Caco-2 (cell line): Measurements from ENCODE around the gene CISD3. TPM values are rescaled to one million over a fixed set of nuclear protein-coding genes. Genes with fewer than 3 reads are reported as not detected.

Source experiments
- BruUV-seq: library from RNA; stranded (reverse); fragments of 400-500 nt; replicated peaks from 2 replicates; lab custom pipeline; 2021; lab: Mats Ljungman, UMichigan
- CTCF ChIA-PET: fragments of 300-600 bp; sonication (Branson Sonifier 250); formaldehyde crosslinking; loops from one replicate; lab custom pipeline; 2022; ENCODE audit warnings: antibody characterized with exemption; lab: Charles Lee
- POLR2A ChIA-PET: fragments of 300-600 bp; sonication (Branson Sonifier 250); formaldehyde crosslinking; loops from one replicate; lab custom pipeline; 2022; ENCODE audit warnings: antibody characterized with exemption; lab: Charles Lee
- DNase-seq, 2 experiments: peaks; one replicate each; pipeline versions ENCODE4 v3.0.0 to v3.0.0-alpha.2; 2020 to 2022
- H3K27me3 ChIP-seq: replicated peaks from 2 replicates; pipeline ENCODE4 v1.6.0; 2011; ENCODE audit warnings: low read length; ENCODE audit not compliant: control insufficient read depth, insufficient read depth
- H3K36me3 ChIP-seq: 2 replicates; pipeline ENCODE4 v1.5.1; 2011; ENCODE audit warnings: low read length; ENCODE audit not compliant: control insufficient read depth, insufficient read depth
- H3K4me1 ChIP-seq: fragments of 250-450 bp; sonication (Bioruptor Pico); 2 replicates; pipeline ENCODE4 v1.5.1; 2020; ENCODE audit warnings: mild to moderate bottlenecking
- H3K4me3 ChIP-seq: 2 replicates; pipeline ENCODE4 v1.5.1; 2011; ENCODE audit warnings: low read depth, mild to moderate bottlenecking, control low read depth, low read length
- H3K9me3 ChIP-seq: fragments of 250-450 bp; sonication (Bioruptor Pico); 2 replicates; pipeline ENCODE4 v1.5.1; 2020; ENCODE audit warnings: mild to moderate bottlenecking, moderate library complexity
- H3K27ac Mint-ChIP-seq: one replicate; pipeline ENCODE4 v1.8.0; 2022; ENCODE audit warnings: mixed read lengths; ENCODE audit not compliant: unreplicated experiment
- H3K27me3 Mint-ChIP-seq: one replicate; pipeline ENCODE4 v1.8.0; 2022; ENCODE audit warnings: mixed read lengths; ENCODE audit not compliant: insufficient read depth, unreplicated experiment
- H3K36me3 Mint-ChIP-seq: one replicate; pipeline ENCODE4 v1.8.0; 2022; ENCODE audit warnings: mild to moderate bottlenecking, mixed read lengths; ENCODE audit not compliant: insufficient read depth, unreplicated experiment
- H3K4me1 Mint-ChIP-seq: one replicate; pipeline ENCODE4 v1.8.0; 2022; ENCODE audit warnings: low read depth, mixed read lengths; ENCODE audit not compliant: unreplicated experiment
- H3K4me3 Mint-ChIP-seq: one replicate; pipeline ENCODE4 v1.8.0; 2022; ENCODE audit warnings: mild to moderate bottlenecking, moderate library complexity, mixed read lengths; ENCODE audit not compliant: unreplicated experiment
- H3K9me3 Mint-ChIP-seq: one replicate; pipeline ENCODE4 v1.8.0; 2022; ENCODE audit warnings: mixed read lengths; ENCODE audit not compliant: unreplicated experiment
- CTCF ChIP-seq, 2 experiments: fragments of 200-600 bp in 1 of 2; IDR thresholded peaks; 1 replicate in 1 of 2; 2 replicates in 1 of 2; pipeline versions ENCODE4 v1.5.1 to v1.8.0; 2011 to 2022; ENCODE audit warnings: antibody characterized with exemption in 1 of 2, control low read depth in 1 of 2, inconsistent platforms in 1 of 2, low read depth in 1 of 2, low read length in 1 of 2, mild to moderate bottlenecking in 1 of 2, moderate library complexity in 1 of 2; ENCODE audit not compliant: insufficient read depth in 1 of 2, severe bottlenecking in 1 of 2, unreplicated experiment in 1 of 2
- intact Hi-C: fragments of 100-400 bp; cut with micrococcal nuclease; formaldehyde crosslinking; loops from one replicate; pipeline ENCODE4 v1.10.0; 2022; ENCODE audit not compliant: unreplicated experiment
- total RNA-seq: library from RNA; stranded (reverse); gene quantifications from 2 replicates; pipeline ENCODE4 v1.2.3, GENCODE V29; 2022

Gene CISD3
- total RNA-seq, 1 experiment from 2014 or later, result 16.6 TPM

- peaks cover 8% of the 10 kb centered on the region for H3K36me3 ChIP-seq
- Mint-ChIP-seq H3K9me3 (no peaks in the 10 kb centered on the region), H3K27ac (no peak overlapping the region), H3K36me3 (peaks cover 25% of the 10 kb centered on the region), H3K4me1 (peaks cover 27% of the 10 kb centered on the region), H3K4me3 (no peak overlapping the region), H3K27me3 (no peaks in the 10 kb centered on the region)
- BruUV-seq, result no TSS peak
- ChIA-PET CTCF (no interaction called here), POLR2A (no interaction called here)
- TF ChIP-seq CTCF (IDR thresholded peaks at IDR 0.05; ENCODE audit: insufficient read depth in 1 of 2, low read depth in 1 of 2, low read length in 1 of 2, severe bottlenecking in 1 of 2, unreplicated experiment in 1 of 2), result no peak
- DNase-seq, result no peak
- H3K27me3 ChIP-seq, result no peaks in the 10 kb centered on the region
- no peaks in the 10 kb centered on the region for H3K9me3 ChIP-seq
- H3K4me3 ChIP-seq, result no peak overlapping the region
- intact Hi-C loops, result no loop called here
- H3K4me1 ChIP-seq, result no peaks in the 10 kb centered on the region; the same call in 1 of the 2 replicates
Observed at GRCh38 chr17:38712593-38712992, 17.5 kb upstream of the CISD3 start.

GRCh38 chr17:38713456-38714075, 16.6 kb upstream of the CISD3 start:
- H3K27me3 ChIP-seq, result no peaks in the 10 kb centered on the region
- no peak for TF ChIP-seq CTCF (IDR thresholded peaks at IDR 0.05; ENCODE audit: insufficient read depth in 1 of 2, low read depth in 1 of 2, low read length in 1 of 2, severe bottlenecking in 1 of 2, unreplicated experiment in 1 of 2)
- H3K9me3 Mint-ChIP-seq, result no peaks in the 10 kb centered on the region
- H3K4me3 Mint-ChIP-seq, result no peak overlapping the region
- no peak overlapping the region for H3K4me3 ChIP-seq
- ChIA-PET CTCF (no interaction called here), POLR2A (no interaction called here)
- no peak overlapping the region for H3K27ac Mint-ChIP-seq
- H3K36me3 Mint-ChIP-seq, result peaks cover 34% of the 10 kb centered on the region
- H3K27me3 Mint-ChIP-seq, result no peaks in the 10 kb centered on the region
- intact Hi-C loops, result no loop called here
- H3K4me1 ChIP-seq, result no peaks in the 10 kb centered on the region; the same call in 1 of the 2 replicates
- no peaks in the 10 kb centered on the region for H3K9me3 ChIP-seq
- H3K36me3 ChIP-seq, result peaks cover 9% of the 10 kb centered on the region
- no TSS peak for BruUV-seq
- DNase-seq, result no peak
- peaks cover 29% of the 10 kb centered on the region for H3K4me1 Mint-ChIP-seq

- POLR2A ChIA-PET, result interaction anchor here (0.6 kb wide), 1 partner anchor 30 kb away, joined by 4 read pairs; no protein-coding TSS in a partner anchor
Observed at GRCh38 chr17:38715216-38715943, 14.8 kb upstream of the CISD3 start.

More at GRCh38 chr17:38715216-38715943, 14.8 kb upstream of the CISD3 start:
- Histone ChIP-seq H3K9me3 (no peaks in the 10 kb centered on the region), H3K4me3 (no peak overlapping the region), H3K27me3 (no peaks in the 10 kb centered on the region), H3K36me3 (peaks cover 10% of the 10 kb centered on the region), H3K4me1 (peaks cover 7% of the 10 kb centered on the region; the same call in 1 of the 2 replicates)
- Mint-ChIP-seq H3K9me3 (no peaks in the 10 kb centered on the region), H3K27me3 (no peaks in the 10 kb centered on the region), H3K4me3 (no peak overlapping the region), H3K36me3 (peaks cover 41% of the 10 kb centered on the region), H3K27ac (peak overlapping the region; percentile 17), H3K4me1 (peaks cover 25% of the 10 kb centered on the region)
- DNase-seq, result no peak
- CTCF ChIA-PET, result interaction anchor here (0.8 kb wide), 1 partner anchor 20 kb away, joined by 3 read pairs; no protein-coding TSS in a partner anchor
- intact Hi-C loops, result no loop called here
- no peak for TF ChIP-seq CTCF (IDR thresholded peaks at IDR 0.05; ENCODE audit: insufficient read depth in 1 of 2, low read depth in 1 of 2, low read length in 1 of 2, severe bottlenecking in 1 of 2, unreplicated experiment in 1 of 2)
- no TSS peak for BruUV-seq
